ENCODE data around the gene SUGCT. TPM values are rescaled to one million over a fixed set of nuclear protein-coding genes. Genes with fewer than 3 reads are reported as not detected.

The SUGCT gene
- polyA plus RNA-seq, 1 of the 3 experiments (the other 2 are of a cell fraction), result 53.7 TPM

DNA sequence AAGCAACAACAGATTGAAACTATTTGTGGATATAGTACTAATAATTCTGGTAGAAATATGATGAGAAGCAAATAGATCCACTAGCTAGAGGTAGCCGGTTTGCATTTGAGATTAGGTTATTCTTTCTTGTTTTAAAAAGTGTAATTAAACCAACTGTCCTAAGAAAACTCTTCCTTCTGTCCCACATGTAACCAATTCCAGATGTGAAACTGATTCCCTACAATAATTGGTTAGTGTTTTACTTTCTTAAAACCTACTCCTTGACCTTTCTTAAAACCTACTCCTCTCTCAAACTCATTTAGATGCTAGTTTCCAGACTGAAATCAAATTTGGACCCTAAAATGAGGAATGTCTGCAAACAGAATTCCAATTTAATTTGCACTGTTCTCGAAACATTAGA lies 521.5 kb downstream of the SUGCT start:
- no peak overlapping the region for H3K9ac ChIP-seq
- peaks cover 10% of the 10 kb centered on the region for H3F3A ChIP-seq (replicated peaks; ENCODE audit: insufficient read depth)
- ChIA-PET POLR2A (no interaction called here), CTCF (interaction anchor here (1.4 kb wide), 1 partner anchor 87 kb away, joined by 4 read pairs; no protein-coding TSS in a partner anchor)
- no peaks in the 10 kb centered on the region for H3K27me3 ChIP-seq (ENCODE audit: insufficient read depth)
- H3K4me1 ChIP-seq (ENCODE audit: control insufficient read depth in 1 of 2, insufficient read depth in 2 of 2, low read depth in 1 of 2, low read length in 1 of 2), result peaks cover 4 to 14% of the 10 kb centered on the region in 2 experiments
- peak; percentile 62 for TF ChIP-seq TCF12 (IDR thresholded peaks at IDR 0.05)
- TF ChIP-seq, protein P1, sequence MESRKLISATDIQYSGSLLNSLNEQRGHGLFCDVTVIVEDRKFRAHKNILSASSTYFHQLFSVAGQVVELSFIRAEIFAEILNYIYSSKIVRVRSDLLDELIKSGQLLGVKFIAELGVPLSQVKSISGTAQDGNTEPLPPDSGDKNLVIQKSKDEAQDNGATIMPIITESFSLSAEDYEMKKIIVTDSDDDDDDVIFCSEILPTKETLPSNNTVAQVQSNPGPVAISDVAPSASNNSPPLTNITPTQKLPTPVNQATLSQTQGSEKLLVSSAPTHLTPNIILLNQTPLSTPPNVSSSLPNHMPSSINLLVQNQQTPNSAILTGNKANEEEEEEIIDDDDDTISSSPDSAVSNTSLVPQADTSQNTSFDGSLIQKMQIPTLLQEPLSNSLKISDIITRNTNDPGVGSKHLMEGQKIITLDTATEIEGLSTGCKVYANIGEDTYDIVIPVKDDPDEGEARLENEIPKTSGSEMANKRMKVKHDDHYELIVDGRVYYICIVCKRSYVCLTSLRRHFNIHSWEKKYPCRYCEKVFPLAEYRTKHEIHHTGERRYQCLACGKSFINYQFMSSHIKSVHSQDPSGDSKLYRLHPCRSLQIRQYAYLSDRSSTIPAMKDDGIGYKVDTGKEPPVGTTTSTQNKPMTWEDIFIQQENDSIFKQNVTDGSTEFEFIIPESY (IDR thresholded peaks at IDR 0.05; ENCODE audit: borderline replicate concordance, low read depth), result no peak
- 74% methylated on average over 2 of the region's 2 CpGs for WGBS (ENCODE audit: low lambda C conversion rate)
- no peak for DNase-seq
- H3K9me3 ChIP-seq, result no peaks in the 10 kb centered on the region
- no peak overlapping the region for H2AFZ ChIP-seq (ENCODE audit: low read depth)
- peaks cover 65% of the 10 kb centered on the region for H3K79me2 ChIP-seq (ENCODE audit: insufficient read depth)
- no peaks in the 10 kb centered on the region for H4K20me1 ChIP-seq (ENCODE audit: insufficient read depth)
- H3K4me3 ChIP-seq (ENCODE audit: low read depth in 2 of 2, low read length in 1 of 2), result no peak overlapping the region
- H3K27ac ChIP-seq (ENCODE audit: low read depth in 2 of 2, low read length in 1 of 2), result peak overlapping the region; percentile 32 to 73; a peak in 3 of 4 replicates
- H3K9me2 ChIP-seq, result no peaks in the 10 kb centered on the region
- H3K36me3 ChIP-seq (replicated peaks in 1 of 2; ENCODE audit: control insufficient read depth in 1 of 2, insufficient read depth in 2 of 2, low read length in 1 of 2), result peaks cover 0 to 22% of the 10 kb centered on the region in 2 experiments
- H3K4me2 ChIP-seq, result no peak overlapping the region

DNA sequence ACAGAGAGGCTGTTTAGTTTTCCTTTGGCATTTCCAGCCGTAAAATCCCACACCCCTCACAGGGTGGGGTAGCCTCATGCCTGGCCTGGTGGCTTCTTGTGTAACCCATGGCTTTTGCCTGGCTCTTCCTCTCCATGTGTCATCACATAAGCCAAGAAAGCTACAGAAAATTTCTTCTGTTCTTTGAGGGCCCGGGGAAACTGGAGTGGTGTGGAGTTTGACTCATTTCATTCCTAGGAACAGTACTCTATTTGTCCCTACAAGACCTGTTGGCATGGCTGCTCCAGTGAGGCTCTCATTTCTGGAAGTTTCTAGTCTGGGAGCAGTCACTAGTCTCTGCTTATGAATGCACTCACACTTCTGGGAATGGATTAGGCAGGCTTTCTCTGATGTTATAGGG lies 523.9 kb downstream of the SUGCT start:
- H3K36me3 ChIP-seq (replicated peaks in 1 of 2; ENCODE audit: control insufficient read depth in 1 of 2, insufficient read depth in 2 of 2, low read length in 1 of 2), result peaks cover 0 to 13% of the 10 kb centered on the region in 2 experiments
- peaks cover 4 to 14% of the 10 kb centered on the region in 2 experiments for H3K4me1 ChIP-seq (ENCODE audit: control insufficient read depth in 1 of 2, insufficient read depth in 2 of 2, low read depth in 1 of 2, low read length in 1 of 2)
- no peak for TF ChIP-seq TAF1 (IDR thresholded peaks at IDR 0.05; ENCODE audit: borderline replicate concordance, low read depth, low read length)
- TF ChIP-seq RXRA (IDR thresholded peaks at IDR 0.05; ENCODE audit: borderline replicate concordance, low read depth), result no peak
- TF ChIP-seq, protein P2, sequence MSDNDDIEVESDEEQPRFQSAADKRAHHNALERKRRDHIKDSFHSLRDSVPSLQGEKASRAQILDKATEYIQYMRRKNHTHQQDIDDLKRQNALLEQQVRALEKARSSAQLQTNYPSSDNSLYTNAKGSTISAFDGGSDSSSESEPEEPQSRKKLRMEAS (IDR thresholded peaks at IDR 0.05; ENCODE audit: low read depth), result 0 out of 2 replicates have a peak, but pooled peaks have one; percentile 22
- H3K27me3 ChIP-seq (ENCODE audit: insufficient read depth), result no peaks in the 10 kb centered on the region
- WGBS (ENCODE audit: low lambda C conversion rate), result 79% methylated on average over 2 of the region's 2 CpGs
- no peak overlapping the region for H3K4me3 ChIP-seq (ENCODE audit: low read depth in 2 of 2, low read length in 1 of 2)
- H3K9me2 ChIP-seq, result no peaks in the 10 kb centered on the region
- H3K79me2 ChIP-seq (ENCODE audit: insufficient read depth), result peaks cover 55% of the 10 kb centered on the region
- H2AFZ ChIP-seq (ENCODE audit: low read depth), result no peak overlapping the region
- H3K4me2 ChIP-seq, result no peak overlapping the region
- peak overlapping the region in 1 of 2 experiments; percentile 43; a peak in 2 of 4 replicates for H3K27ac ChIP-seq (ENCODE audit: low read depth in 2 of 2, low read length in 1 of 2)
- peaks cover 6% of the 10 kb centered on the region for H3F3A ChIP-seq (replicated peaks; ENCODE audit: insufficient read depth)
- ChIA-PET POLR2A (no interaction called here), CTCF (interaction anchor here (1.0 kb wide), 1 partner anchor 22 kb away, joined by 3 read pairs; no protein-coding TSS in a partner anchor)
- H3K9ac ChIP-seq, result no peak overlapping the region; the same call in 1 of the 2 replicates
- no peaks in the 10 kb centered on the region for H4K20me1 ChIP-seq (ENCODE audit: insufficient read depth)
- no peaks in the 10 kb centered on the region for H3K9me3 ChIP-seq
- DNase-seq, result no peak

DNA sequence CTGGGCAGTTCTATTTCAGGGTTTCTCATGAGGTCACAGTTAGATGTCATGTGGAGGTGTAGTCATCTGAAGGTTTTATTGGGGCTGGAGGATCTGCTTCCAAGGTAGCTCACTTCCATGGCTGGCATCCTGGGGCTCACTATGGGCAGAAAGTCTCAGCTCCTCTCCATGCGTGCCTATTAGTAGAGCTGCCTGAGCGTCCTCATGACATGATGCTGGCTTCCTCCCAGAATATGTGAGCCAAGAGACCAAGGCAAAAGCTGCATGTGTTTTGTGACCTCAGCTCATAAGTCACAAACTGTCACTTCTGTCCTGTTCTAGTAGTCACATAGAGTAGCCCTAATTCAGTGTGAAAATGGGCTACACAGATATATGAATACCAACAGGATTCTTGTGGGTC lies 524.4 kb downstream of the SUGCT start:
- peaks cover 0 to 17% of the 10 kb centered on the region in 2 experiments for H3K36me3 ChIP-seq (replicated peaks in 1 of 2; ENCODE audit: control insufficient read depth in 1 of 2, insufficient read depth in 2 of 2, low read length in 1 of 2)
- H2AFZ ChIP-seq (ENCODE audit: low read depth), result no peak overlapping the region
- no peaks in the 10 kb centered on the region for H4K20me1 ChIP-seq (ENCODE audit: insufficient read depth)
- H3K79me2 ChIP-seq (ENCODE audit: insufficient read depth), result peaks cover 55% of the 10 kb centered on the region
- H3K4me3 ChIP-seq (ENCODE audit: low read depth in 2 of 2, low read length in 1 of 2), result no peak overlapping the region
- WGBS (ENCODE audit: low lambda C conversion rate), result 100% methylated on average over 2 of the region's 2 CpGs
- peaks cover 4 to 14% of the 10 kb centered on the region in 2 experiments for H3K4me1 ChIP-seq (ENCODE audit: control insufficient read depth in 1 of 2, insufficient read depth in 2 of 2, low read depth in 1 of 2, low read length in 1 of 2)
- no peak overlapping the region; the same call in 1 of the 2 replicates for H3K9ac ChIP-seq
- H3K27me3 ChIP-seq (ENCODE audit: insufficient read depth), result no peaks in the 10 kb centered on the region
- CTCF ChIA-PET, result interaction anchor here (1.0 kb wide), 1 partner anchor 22 kb away, joined by 3 read pairs; no protein-coding TSS in a partner anchor
- no peak overlapping the region for H3K4me2 ChIP-seq
- peaks cover 6% of the 10 kb centered on the region for H3F3A ChIP-seq (replicated peaks; ENCODE audit: insufficient read depth)
- no peaks in the 10 kb centered on the region for H3K9me2 ChIP-seq
- peak overlapping the region in 1 of 2 experiments; percentile 43; a peak in 2 of 4 replicates for H3K27ac ChIP-seq (ENCODE audit: low read depth in 2 of 2, low read length in 1 of 2)
- H3K9me3 ChIP-seq, result no peaks in the 10 kb centered on the region
- TF ChIP-seq FOSL2 (IDR thresholded peaks at IDR 0.05; ENCODE audit: borderline replicate concordance, low read depth) (no peak), GATA2 (CRISPR knock-in tag; IDR thresholded peaks at IDR 0.05) (no peak), NFIC (IDR thresholded peaks at IDR 0.05; ENCODE audit: borderline replicate concordance) (no peak), RFX5 (IDR thresholded peaks at IDR 0.05; ENCODE audit: low read length) (no peak), MXI1 (IDR thresholded peaks at IDR 0.05; ENCODE audit: low read depth, low read length) (no peak)
- POLR2A ChIA-PET, result no interaction called here
- DNase-seq, result no peak

Data from SK-N-SH (cell line).